Keratinocyte (primary cell): ENCODE data around the gene UBA7. TPM values are rescaled to one million over a fixed set of nuclear protein-coding genes. Genes with fewer than 3 reads are reported as not detected.

Experiments used
- DNase-seq: peaks from one replicate; pipeline ENCODE4 v3.0.0-alpha.2; 2011; ENCODE audit warnings: low read depth, missing footprints, low spot score
- FAIRE-seq: peaks from 2 replicates; lab custom pipeline; 2011; peaks lifted over from hg19 to GRCh38; lab: Jason Lieb, UNC
- H2AFZ ChIP-seq: 2 replicates; pipeline ENCODE4 v1.6.0; 2012; ENCODE audit warnings: low read length, control low read depth, inconsistent platforms; ENCODE audit not compliant: control insufficient read depth
- H3K27ac ChIP-seq: 2 replicates; pipeline ENCODE4 v1.5.1; 2011; ENCODE audit warnings: low read length; ENCODE audit not compliant: control insufficient read depth, insufficient read depth
- H3K27me3 ChIP-seq: 3 replicates; pipeline ENCODE4 v1.6.0; 2011; ENCODE audit warnings: low read length; ENCODE audit not compliant: control insufficient read depth, insufficient read depth; ENCODE audit errors: extremely low read depth
- H3K36me3 ChIP-seq, 2 experiments: 2 replicates in 1 of 2; 3 replicates in 1 of 2; pipeline ENCODE4 v1.5.1; 2011; ENCODE audit warnings: low read length in 2 of 2, mild to moderate bottlenecking in 1 of 2; ENCODE audit not compliant: control insufficient read depth in 2 of 2, insufficient read depth in 2 of 2; ENCODE audit errors: extremely low read depth in 1 of 2
- H3K4me1 ChIP-seq: 3 replicates; pipeline ENCODE4 v1.5.1; 2011; ENCODE audit warnings: low read length; ENCODE audit not compliant: control insufficient read depth, insufficient read depth; ENCODE audit errors: extremely low read depth
- H3K4me2 ChIP-seq: 3 replicates; pipeline ENCODE4 v1.6.0; 2011; ENCODE audit warnings: low read depth, low read length; ENCODE audit not compliant: control insufficient read depth, insufficient read depth; ENCODE audit errors: extremely low read depth
- H3K4me3 ChIP-seq, 3 experiments: fragments of 200-600 bp in 1 of 3; sonication (generic) in 1 of 3; 2 replicates in 2 of 3; 3 replicates in 1 of 3; pipeline ENCODE4 v1.5.1; 2011 to 2016; ENCODE audit warnings: low read length in 3 of 3, mild to moderate bottlenecking in 3 of 3, control low read depth in 2 of 3, inconsistent platforms in 1 of 3, low read depth in 1 of 3, mixed read lengths in 1 of 3, mixed run types in 1 of 3, moderate library complexity in 1 of 3; ENCODE audit not compliant: control insufficient read depth in 2 of 3, insufficient read depth in 2 of 3; ENCODE audit errors: extremely low read depth in 1 of 3
- H3K79me2 ChIP-seq: 2 replicates; pipeline ENCODE4 v1.6.0; 2012; ENCODE audit warnings: low read length; ENCODE audit not compliant: control insufficient read depth, insufficient read depth
- H3K9ac ChIP-seq: 3 replicates; pipeline ENCODE4 v1.6.0; 2011; ENCODE audit warnings: low read length; ENCODE audit not compliant: control insufficient read depth, insufficient read depth; ENCODE audit errors: extremely low read depth
- H3K9me1 ChIP-seq: 3 replicates; pipeline ENCODE4 v1.6.0; 2011; ENCODE audit warnings: low read length; ENCODE audit not compliant: control insufficient read depth, insufficient read depth; ENCODE audit errors: extremely low read depth
- H3K9me3 ChIP-seq: 2 replicates; pipeline ENCODE4 v1.5.1; 2012; ENCODE audit warnings: low read depth, low read length; ENCODE audit not compliant: control insufficient read depth
- H4K20me1 ChIP-seq: 3 replicates; pipeline ENCODE4 v1.6.0; 2011; ENCODE audit warnings: low read length; ENCODE audit not compliant: control insufficient read depth, insufficient read depth; ENCODE audit errors: extremely low read depth
- EZH2 ChIP-seq: IDR thresholded peaks from one replicate; pipeline ENCODE4 v1.6.1; 2012; ENCODE audit warnings: inconsistent platforms, mild to moderate bottlenecking, low read length, moderate library complexity
- dilution Hi-C: fragments of 300-500 bp; cut with MboI; formaldehyde crosslinking; loops from one replicate; pipeline ENCODE4 v1.7.0; 2020; ENCODE audit warnings: low sequenced_read_pairs; ENCODE audit not compliant: extremely low pct_ligation_motif_present
- polyA plus RNA-seq, 5 experiments: library from polyadenylated mRNA; depleted of rRNA in 3 of 5; stranded (reverse) in 3 of 5; stranded (forward) in 1 of 5; unstranded in 1 of 5; fragments of >200 nt; gene quantifications; 1 replicate in 1 of 5; 2 replicates in 3 of 5; 3 replicates in 1 of 5; pipeline versions ENCODE4 v1.2.1 to v1.2.3, GENCODE V29; 2011 to 2012; ENCODE audit warnings: missing spikeins in 2 of 5, low read depth in 1 of 5, low replicate concordance in 1 of 5
- TF ChIP-seq, protein P1 (sequence below), 3 experiments: IDR thresholded peaks in 1 of 3; conservative IDR thresholded peaks in 1 of 3; optimal IDR thresholded peaks in 1 of 3; 2 replicates in 2 of 3; 3 replicates in 1 of 3; pipeline versions ENCODE3 to v1.5.1; 2011; ENCODE audit warnings: low read length in 3 of 3, mild to moderate bottlenecking in 3 of 3, moderate library complexity in 2 of 3, control low read depth in 1 of 3, inconsistent platforms in 1 of 3; ENCODE audit not compliant: insufficient read depth in 2 of 3; ENCODE audit errors: extremely low read depth in 1 of 3

The UBA7 gene
- polyA plus RNA-seq, 1 donor (not counting 4 experiments of a cell fraction or from before 2014, with no cell fraction given), result 5.4 TPM

DNA sequence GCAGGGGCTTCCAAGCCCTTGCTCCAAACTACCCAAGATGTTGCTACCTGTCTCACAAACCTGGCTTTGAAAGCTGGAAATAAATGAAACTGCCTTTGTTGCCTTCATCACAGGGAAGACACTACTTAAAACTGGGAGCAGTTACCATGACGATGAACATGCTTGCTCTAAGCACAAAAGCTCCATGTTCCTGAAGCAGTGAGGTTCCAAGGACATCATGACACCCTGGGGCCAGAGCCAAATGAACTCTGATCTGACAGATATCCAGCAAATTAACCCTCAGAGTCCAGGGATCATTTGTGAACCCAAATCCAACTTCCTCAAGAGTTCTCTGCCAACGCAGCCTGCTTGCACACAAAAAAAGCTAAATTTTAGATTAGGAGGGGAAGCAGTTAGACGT, 31.9 kb upstream of the UBA7 start:
- FAIRE-seq, result no peak
- dilution Hi-C loops, result no loop called here

DNA sequence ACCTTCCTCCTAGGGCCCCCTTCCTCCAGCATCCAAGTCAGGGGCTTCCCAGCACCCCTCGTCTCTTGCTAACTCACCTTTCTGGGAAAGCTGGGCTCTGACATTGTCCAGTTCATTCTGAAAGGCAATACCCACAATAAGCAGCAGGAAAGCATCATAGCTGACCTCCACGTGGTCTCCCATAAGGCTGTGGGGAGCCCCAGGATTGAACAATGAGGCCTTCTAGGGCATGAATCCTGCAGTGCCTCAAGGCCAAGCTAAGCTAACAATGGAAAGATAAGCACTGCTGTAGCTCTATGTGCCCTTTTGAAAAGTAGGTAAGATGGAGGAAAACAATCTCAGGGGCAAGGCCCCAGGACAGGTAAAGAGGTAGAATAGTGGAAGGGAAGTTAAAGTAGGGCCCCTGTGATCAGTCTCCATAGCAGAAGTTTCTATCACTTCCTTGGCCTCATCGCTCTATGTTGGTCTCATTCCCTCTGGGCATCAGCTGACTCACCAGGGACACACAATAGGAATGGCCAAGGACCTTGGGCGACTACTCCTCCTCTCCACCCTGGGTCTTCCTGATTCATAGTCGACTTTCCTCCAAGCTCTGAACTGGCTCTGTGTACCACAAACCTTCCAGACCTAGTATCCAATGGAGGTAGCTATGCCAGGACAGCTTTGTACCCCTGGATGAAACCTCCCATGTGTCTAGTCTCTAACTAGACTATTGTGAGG, 30.9 kb upstream of the UBA7 start:
- Histone ChIP-seq H2AFZ (no peak overlapping the region), H3K27ac (no peak overlapping the region), H3K4me3 (no peak overlapping the region), H3K79me2 (no peaks in the 10 kb centered on the region), H3K27me3 (no peaks in the 10 kb centered on the region), H3K9me3 (no peaks in the 10 kb centered on the region), H3K36me3 (peaks cover 0 to 8% of the 10 kb centered on the region in 2 experiments), H3K9me1 (no peaks in the 10 kb centered on the region), H3K9ac (no peak overlapping the region), H3K4me1 (no peaks in the 10 kb centered on the region), H3K4me2 (no peak overlapping the region), H4K20me1 (no peaks in the 10 kb centered on the region)
- no peak for FAIRE-seq
- dilution Hi-C loops, result no loop called here
- TF ChIP-seq, protein P1, sequence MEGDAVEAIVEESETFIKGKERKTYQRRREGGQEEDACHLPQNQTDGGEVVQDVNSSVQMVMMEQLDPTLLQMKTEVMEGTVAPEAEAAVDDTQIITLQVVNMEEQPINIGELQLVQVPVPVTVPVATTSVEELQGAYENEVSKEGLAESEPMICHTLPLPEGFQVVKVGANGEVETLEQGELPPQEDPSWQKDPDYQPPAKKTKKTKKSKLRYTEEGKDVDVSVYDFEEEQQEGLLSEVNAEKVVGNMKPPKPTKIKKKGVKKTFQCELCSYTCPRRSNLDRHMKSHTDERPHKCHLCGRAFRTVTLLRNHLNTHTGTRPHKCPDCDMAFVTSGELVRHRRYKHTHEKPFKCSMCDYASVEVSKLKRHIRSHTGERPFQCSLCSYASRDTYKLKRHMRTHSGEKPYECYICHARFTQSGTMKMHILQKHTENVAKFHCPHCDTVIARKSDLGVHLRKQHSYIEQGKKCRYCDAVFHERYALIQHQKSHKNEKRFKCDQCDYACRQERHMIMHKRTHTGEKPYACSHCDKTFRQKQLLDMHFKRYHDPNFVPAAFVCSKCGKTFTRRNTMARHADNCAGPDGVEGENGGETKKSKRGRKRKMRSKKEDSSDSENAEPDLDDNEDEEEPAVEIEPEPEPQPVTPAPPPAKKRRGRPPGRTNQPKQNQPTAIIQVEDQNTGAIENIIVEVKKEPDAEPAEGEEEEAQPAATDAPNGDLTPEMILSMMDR (optimal IDR thresholded peaks at IDR 0.05 in 1 of 3, IDR thresholded peaks at IDR 0.05 in 1 of 3, conservative IDR thresholded peaks at IDR 0.05 in 1 of 3; ENCODE audit: extremely low read depth in 1 of 3, insufficient read depth in 2 of 3, low read length in 3 of 3), result no peak
- TF ChIP-seq EZH2, result no peak
- DNase-seq, result no peak

More for the DNA sequence above, 31.9 kb upstream of the UBA7 start:
- H3K27ac ChIP-seq, result no peak overlapping the region
- no peak overlapping the region for H2AFZ ChIP-seq
- H3K9me1 ChIP-seq, result no peaks in the 10 kb centered on the region
- H3K79me2 ChIP-seq, result no peaks in the 10 kb centered on the region
- TF ChIP-seq, protein P1 (optimal IDR thresholded peaks at IDR 0.05 in 1 of 3, IDR thresholded peaks at IDR 0.05 in 1 of 3, conservative IDR thresholded peaks at IDR 0.05 in 1 of 3; ENCODE audit: extremely low read depth in 1 of 3, insufficient read depth in 2 of 3, low read length in 3 of 3), result no peak
- no peak for TF ChIP-seq EZH2
- no peaks in the 10 kb centered on the region for H3K9me3 ChIP-seq
- no peak overlapping the region for H3K9ac ChIP-seq
- H4K20me1 ChIP-seq, result no peaks in the 10 kb centered on the region
- no peak overlapping the region for H3K4me3 ChIP-seq
- no peak for DNase-seq
- H3K36me3 ChIP-seq, result peaks cover 0 to 8% of the 10 kb centered on the region in 2 experiments
- no peaks in the 10 kb centered on the region for H3K4me1 ChIP-seq
- no peaks in the 10 kb centered on the region for H3K27me3 ChIP-seq
- no peak overlapping the region for H3K4me2 ChIP-seq
